Thyroid gland (tissue), 4 donors: ENCODE results near the gene SIK3. TPM values are rescaled to one million over a fixed set of nuclear protein-coding genes. Genes with fewer than 3 reads are reported as not detected.

Experiments
- DNase-seq, 2 donors: peaks; one replicate each; pipeline ENCODE4 v3.0.0-alpha.2; 2019
- H3K27ac ChIP-seq, 3 donors: fragments of 200-600 bp; sonication (generic); 1 replicate in 2 of 3; 2 replicates in 1 of 3; pipeline ENCODE4 v1.5.1; 2016 to 2019; ENCODE audit warnings: mild to moderate bottlenecking in 1 of 3, moderate library complexity in 1 of 3
- H3K27me3 ChIP-seq: fragments of 200-600 bp; sonication (generic); one replicate; pipeline ENCODE4 v1.5.1; 2019
- H3K36me3 ChIP-seq, 2 donors: fragments of 200-600 bp; sonication (generic); one replicate each; pipeline ENCODE4 v1.5.1; 2016 to 2019
- H3K4me1 ChIP-seq, 2 donors: fragments of 200-600 bp; sonication (generic); one replicate each; pipeline ENCODE4 v1.5.1; 2017 to 2019
- H3K4me3 ChIP-seq, 3 donors: fragments of 200-600 bp; sonication (generic); replicated peaks in 1 of 3; 1 replicate in 2 of 3; 2 replicates in 1 of 3; pipeline ENCODE4 v1.5.1; 2016; ENCODE audit warnings: mild to moderate bottlenecking in 1 of 3
- H3K9me3 ChIP-seq: fragments of 200-600 bp; sonication (generic); one replicate; pipeline ENCODE4 v1.5.1; 2017
- CTCF ChIP-seq, 6 experiments: fragments of 200-600 bp in 3 of 6; fragments of 450-650 bp in 3 of 6; sonication (generic) in 3 of 6; IDR thresholded peaks; one replicate each; pipeline ENCODE4 v1.5.1; 2016 to 2019; ENCODE audit warnings: antibody characterized with exemption in 6 of 6, mild to moderate bottlenecking in 2 of 6, inconsistent platforms in 1 of 6, moderate library complexity in 1 of 6
- POLR2A ChIP-seq, 2 donors: fragments of 450-650 bp; IDR thresholded peaks; one replicate each; pipeline ENCODE4 v1.6.1; 2017; ENCODE audit warnings: antibody characterized with exemption in 2 of 2, mild to moderate bottlenecking in 2 of 2, moderate library complexity in 1 of 2
- WGBS, 2 donors: methylation state at CpG; one replicate each; pipeline ENCODE4 v1.1.5; 2017; 5-methylcytosine and 5-hydroxymethylcytosine counted together
- intact Hi-C: fragments of 100-400 bp; cut with DNase I; formaldehyde crosslinking; loops from one replicate; pipeline ENCODE4 v1.15.1; 2023
- total RNA-seq, 4 donors: library from RNA; depleted of rRNA; stranded (reverse); fragments of >200 nt; gene quantifications; one replicate each; pipeline ENCODE4 v1.2.3, GENCODE V29; 2016

SIK3 gene
- total RNA-seq, 4 donors from 2014 or later: 46.0 to 86.3 (median 71.9) TPM

- Histone ChIP-seq H3K4me3 (no peak overlapping the region), H3K27ac (no peak overlapping the region), H3K4me1 (peaks cover 37 to 43% of the 10 kb centered on the region in 2 donors), H3K9me3 (no peaks in the 10 kb centered on the region), H3K27me3 (no peaks in the 10 kb centered on the region), H3K36me3 (no peaks in the 10 kb centered on the region)
- TF ChIP-seq POLR2A (IDR thresholded peaks at IDR 0.05): no peak
- TF ChIP-seq CTCF (IDR thresholded peaks at IDR 0.05): no peak
- 92 to 96% methylated on average over 2 of the region's 2 CpGs for WGBS, 2 donors
- intact Hi-C loops: no loop called here
- DNase-seq: no peak
Observed at GRCh38 chr11:116997071-116997470, 101.2 kb downstream of the SIK3 start.

- intact Hi-C loops: no loop called here
- no peak overlapping the region for H3K4me3 ChIP-seq
- H3K4me1 ChIP-seq: peaks cover 40 to 41% of the 10 kb centered on the region in 2 donors
- no peaks in the 10 kb centered on the region for H3K27me3 ChIP-seq
- TF ChIP-seq CTCF (IDR thresholded peaks at IDR 0.05) (no peak), POLR2A (IDR thresholded peaks at IDR 0.05) (no peak)
- H3K9me3 ChIP-seq: no peaks in the 10 kb centered on the region
- no peak for DNase-seq
- H3K27ac ChIP-seq: peak overlapping the region in 2 of 3 donors; percentile 17 to 34
- no peaks in the 10 kb centered on the region for H3K36me3 ChIP-seq
- WGBS, 2 donors: 62 to 71% methylated on average over 3 of the region's 3 CpGs
Observed at GRCh38 chr11:116994195-116994594, 104.0 kb downstream of the SIK3 start.

GRCh38 chr11:116993599-116993998, 104.6 kb downstream of the SIK3 start:
- Histone ChIP-seq H3K27ac (peak overlapping the region in 1 of 3 donors; percentile 10), H3K4me1 (peaks cover 37 to 45% of the 10 kb centered on the region in 2 donors), H3K4me3 (no peak overlapping the region), H3K27me3 (no peaks in the 10 kb centered on the region), H3K36me3 (no peaks in the 10 kb centered on the region), H3K9me3 (no peaks in the 10 kb centered on the region)
- DNase-seq: peak in 1 of 2 donors; percentile 33
- 12 to 18% methylated on average over 6 of the region's 6 CpGs for WGBS, 2 donors
- intact Hi-C loops: no loop called here
- TF ChIP-seq POLR2A (IDR thresholded peaks at IDR 0.05) (no peak), CTCF (IDR thresholded peaks at IDR 0.05) (no peak)

- Histone ChIP-seq H3K4me3 (no peak overlapping the region), H3K27ac (no peak overlapping the region), H3K27me3 (no peaks in the 10 kb centered on the region), H3K4me1 (peaks cover 43 to 60% of the 10 kb centered on the region in 2 donors), H3K36me3 (no peaks in the 10 kb centered on the region), H3K9me3 (no peaks in the 10 kb centered on the region)
- WGBS, 2 donors: 96% methylated on average over 1 of the region's 1 CpG
- no peak for TF ChIP-seq CTCF (IDR thresholded peaks at IDR 0.05)
- no peak for TF ChIP-seq POLR2A (IDR thresholded peaks at IDR 0.05)
- intact Hi-C loops: no loop called here
- no peak for DNase-seq
Observed at GRCh38 chr11:116991491-116991890, 106.7 kb downstream of the SIK3 start.

- Histone ChIP-seq H3K4me3 (no peak overlapping the region), H3K27me3 (no peaks in the 10 kb centered on the region), H3K9me3 (no peaks in the 10 kb centered on the region), H3K27ac (peak overlapping the region in 1 of 3 donors; percentile 44), H3K4me1 (peaks cover 50 to 67% of the 10 kb centered on the region in 2 donors), H3K36me3 (no peaks in the 10 kb centered on the region)
- TF ChIP-seq CTCF (IDR thresholded peaks at IDR 0.05): no peak
- no peak for TF ChIP-seq POLR2A (IDR thresholded peaks at IDR 0.05)
- intact Hi-C loops: no loop called here
- WGBS, 2 donors: 98 to 100% methylated on average over 1 of the region's 1 CpG
- DNase-seq: no peak
Observed at GRCh38 chr11:116990811-116991210, 107.4 kb downstream of the SIK3 start.
